OCI-LY7 (cell line): ENCODE measurements around the gene FBF1. TPM values are rescaled to one million over a fixed set of nuclear protein-coding genes. Genes with fewer than 3 reads are reported as not detected.
A peak's percentile ranks its signal among the peaks of the same experiment; 100 is the strongest.

Experiments used
- Bru-seq: library from RNA; stranded (reverse); fragments of 400-500 nt; gene quantifications from one replicate; lab custom pipeline; 2021; lab: Mats Ljungman, UMichigan
- BruChase-seq, 2 experiments: library from RNA; stranded (reverse); fragments of 400-500 nt; gene quantifications; one replicate each; lab custom pipeline; 2021; lab: Mats Ljungman, UMichigan
- BruUV-seq: library from RNA; stranded (reverse); fragments of 400-500 nt; replicated peaks from 2 replicates; lab custom pipeline; 2021; lab: Mats Ljungman, UMichigan
- CTCF ChIA-PET: fragments of 300-600 bp; sonication (Branson Sonifier 250); formaldehyde crosslinking; loops from one replicate; lab custom pipeline; 2022; ENCODE audit warnings: antibody characterized with exemption; ENCODE audit not compliant: unreplicated experiment; lab: Charles Lee
- POLR2A ChIA-PET: fragments of 300-600 bp; sonication (Branson Sonifier 250); formaldehyde crosslinking; loops from one replicate; lab custom pipeline; 2022; ENCODE audit warnings: antibody characterized with exemption; lab: Charles Lee
- DNase-seq: peaks from one replicate; pipeline ENCODE4 v3.0.0-alpha.2; 2015; ENCODE audit warnings: low spot score
- H2AFZ ChIP-seq: fragments of 200-600 bp; sonication (generic), shearing (Covaris generic); 2 replicates; pipeline ENCODE4 v1.6.1; 2014; ENCODE audit warnings: mild to moderate bottlenecking, antibody characterized with exemption, low read length, moderate library complexity
- H3K27ac ChIP-seq: fragments of 200-600 bp; sonication (generic); 2 replicates; pipeline ENCODE4 v1.5.1; 2014; ENCODE audit warnings: mixed run types, low read depth, mild to moderate bottlenecking, moderate library complexity, low read length, inconsistent platforms; ENCODE audit not compliant: poor library complexity, severe bottlenecking
- H3K36me3 ChIP-seq: fragments of 200-600 bp; sonication (generic); 2 replicates; pipeline ENCODE4 v1.6.1; 2014; ENCODE audit warnings: mild to moderate bottlenecking, antibody characterized with exemption, low read length, moderate library complexity, mixed read lengths; ENCODE audit not compliant: insufficient read depth
- H3K4me1 ChIP-seq: fragments of 200-600 bp; sonication (generic); 2 replicates; pipeline ENCODE4 v1.5.1; 2014; ENCODE audit warnings: mild to moderate bottlenecking, low read length; ENCODE audit not compliant: insufficient read depth, poor library complexity, severe bottlenecking
- H3K4me2 ChIP-seq: fragments of 200-600 bp; sonication (generic); 2 replicates; pipeline ENCODE4 v1.6.1; 2014; ENCODE audit warnings: mild to moderate bottlenecking, low read length
- H3K4me3 ChIP-seq: fragments of 200-600 bp; sonication (generic); 2 replicates; pipeline ENCODE4 v1.5.1; 2014; ENCODE audit warnings: mild to moderate bottlenecking, low read depth, low read length; ENCODE audit not compliant: poor library complexity, severe bottlenecking
- H3K79me2 ChIP-seq: fragments of 200-600 bp; sonication (generic); 2 replicates; pipeline ENCODE4 v1.6.1; 2016; ENCODE audit warnings: low read depth, mild to moderate bottlenecking, low read length, moderate library complexity, mixed read lengths; ENCODE audit not compliant: insufficient read depth
- H3K9me2 ChIP-seq: fragments of 200-600 bp; sonication (generic); 2 replicates; pipeline ENCODE4 v1.6.1; 2016; ENCODE audit warnings: mild to moderate bottlenecking, low read length, mixed read lengths; ENCODE audit not compliant: insufficient read depth
- H3K9me3 ChIP-seq: fragments of 200-600 bp; sonication (generic); 2 replicates; pipeline ENCODE4 v1.6.1; 2014; ENCODE audit warnings: mild to moderate bottlenecking, mixed run types, low read length, mixed read lengths
- H4K20me1 ChIP-seq: fragments of 200-600 bp; sonication (generic); 2 replicates; pipeline ENCODE4 v1.6.1; 2014; ENCODE audit warnings: mild to moderate bottlenecking, antibody characterized with exemption, low read length, moderate library complexity, mixed read lengths; ENCODE audit not compliant: insufficient read depth
- CTCF ChIP-seq: fragments of 200-600 bp; sonication (generic); conservative IDR thresholded peaks from 2 replicates; pipeline ENCODE4 v1.5.1; 2014; ENCODE audit warnings: mild to moderate bottlenecking, antibody characterized with exemption, low read length, moderate library complexity, mixed read lengths
- EZH2phosphoT487 ChIP-seq: fragments of 200-600 bp; sonication (generic); IDR thresholded peaks from 2 replicates; pipeline ENCODE4 v1.6.1; 2018; ENCODE audit warnings: low read depth, borderline replicate concordance, mild to moderate bottlenecking, mixed run types, antibody characterized with exemption, low read length, moderate library complexity, mixed read lengths
- intact Hi-C: fragments of 100-400 bp; cut with micrococcal nuclease; formaldehyde crosslinking; loops from one replicate; pipeline ENCODE4 v1.10.0; 2022; ENCODE audit not compliant: unreplicated experiment
- long read RNA-seq: library from polyadenylated mRNA; stranded (forward); transcript quantifications from one replicate; pipeline ENCODE4 v2.0.0, GENCODE V29; 2022
- total RNA-seq, 2 experiments: library from RNA; depleted of rRNA in 1 of 2; stranded (reverse); fragments of >200 nt in 1 of 2; shearing (Covaris generic) in 1 of 2; gene quantifications; 2 replicates each; pipeline ENCODE4 v1.2.3, GENCODE V29; 2014 to 2022

The FBF1 gene, protein sequence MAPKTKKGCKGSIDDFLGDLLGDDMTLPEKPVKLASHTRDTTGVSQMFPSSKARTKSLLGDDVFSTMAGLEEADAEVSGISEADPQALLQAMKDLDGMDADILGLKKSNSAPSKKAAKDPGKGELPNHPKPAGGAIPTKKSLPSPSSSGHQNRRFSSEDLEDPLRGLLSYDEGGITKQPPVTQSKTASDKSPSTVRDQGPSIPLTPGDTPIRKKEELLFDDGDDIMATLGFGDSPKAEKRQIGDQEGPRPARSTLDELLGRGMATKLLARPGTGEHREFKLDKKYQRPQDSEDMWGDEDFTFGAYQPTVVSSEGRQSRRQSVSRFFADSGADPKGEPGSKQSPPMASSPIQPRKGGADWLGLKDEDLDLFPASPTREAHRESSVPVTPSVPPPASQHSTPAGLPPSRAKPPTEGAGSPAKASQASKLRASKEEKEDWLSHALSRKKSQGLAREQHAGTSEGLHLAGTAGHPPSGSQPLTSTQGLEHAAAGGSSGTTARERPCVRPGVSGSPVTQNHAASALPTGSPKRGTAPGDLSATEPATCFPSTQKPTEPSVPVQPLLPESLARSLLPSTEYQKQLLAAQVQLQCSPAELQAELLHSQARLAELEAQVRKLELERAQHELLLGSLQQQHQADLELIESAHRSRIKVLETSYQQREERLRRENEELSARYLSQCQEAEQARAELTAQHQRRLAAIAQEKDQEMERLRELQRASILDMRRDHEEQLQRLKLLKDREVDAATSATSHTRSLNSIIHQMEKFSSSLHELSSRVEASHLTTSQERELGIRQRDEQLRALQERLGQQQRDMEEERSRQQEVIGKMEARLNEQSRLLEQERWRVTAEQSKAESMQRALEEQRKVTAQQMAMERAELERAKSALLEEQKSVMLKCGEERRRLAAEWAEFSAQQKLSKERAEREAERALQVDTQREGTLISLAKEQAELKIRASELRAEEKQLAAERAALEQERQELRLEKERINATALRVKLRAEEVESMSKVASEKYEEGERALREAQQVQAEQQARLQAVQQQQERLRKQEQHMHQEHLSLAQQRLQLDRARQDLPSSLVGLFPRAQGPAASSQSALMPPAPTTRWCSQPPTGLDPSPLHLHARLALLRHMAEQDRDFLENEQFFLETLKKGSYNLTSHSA
- total RNA-seq (2014; rRNA removed; shearing (Covaris generic)): 34.6 and 38.7 TPM in 2 replicates
- total RNA-seq (2022): 47.8 and 47.9 TPM in 2 replicates
- Bru-seq, nascent RNA: percentile 52 among the genes with signal in this experiment
- percentile 56 among the genes with signal in this experiment for BruChase-seq, experiment 1, labeled RNA remaining after a 6-hour chase
- BruChase-seq, experiment 2, labeled RNA remaining after a 2-hour chase: percentile 55 among the genes with signal in this experiment
- long read RNA-seq, partial matches to known transcripts: 7 of 26 reads
- long read RNA-seq, other reads (novel, unspliced or antisense): 17 of 26 reads

DNA sequence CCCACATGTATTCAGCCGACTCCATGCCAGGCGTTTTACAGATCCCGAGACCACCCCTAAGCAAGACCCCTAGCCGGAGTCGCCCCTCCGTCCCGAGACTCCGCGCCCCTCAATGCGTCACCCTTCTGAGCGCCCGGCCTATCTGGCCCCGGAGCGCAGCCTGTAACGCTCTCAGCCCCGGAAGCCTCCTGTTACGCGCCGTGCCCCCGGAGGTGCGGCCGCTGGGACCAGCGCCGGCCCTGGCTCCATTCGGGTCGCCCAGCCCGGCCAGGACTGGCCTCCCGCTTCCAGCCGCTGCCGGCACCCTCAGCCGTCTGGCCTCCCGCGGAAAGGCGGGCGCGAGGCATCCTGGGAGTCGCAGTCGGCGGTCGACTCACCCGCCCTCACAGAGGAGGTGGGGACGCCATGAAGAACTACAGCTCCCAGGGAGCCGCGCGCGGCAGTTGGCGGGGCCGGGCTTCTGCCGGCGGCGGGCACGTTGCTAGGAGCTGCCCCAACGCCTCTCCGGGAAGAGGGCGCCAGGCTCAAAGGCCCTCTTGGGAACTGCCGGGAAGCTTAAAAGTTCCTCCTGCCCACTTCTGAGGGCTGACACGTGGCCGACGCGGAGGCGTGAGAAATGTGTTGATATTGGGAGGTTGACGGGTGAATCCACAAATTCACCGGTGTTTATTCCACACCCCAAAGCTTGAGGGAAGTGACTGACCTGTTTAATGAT is at the start of gene FBF1:
Gene FBF1, minus strand, starts transcription at position 316 of the 715 bp plus-strand sequence. CDS start 2,893 bp downstream, outside the sequence.
- Histone ChIP-seq H3K9me3 (no peaks in the 10 kb centered on the region), H3K4me2 (peak within 1 kb of the TSS; percentile 91), H4K20me1 (no peaks in the 10 kb centered on the region), H3K4me3 (peak within 1 kb of the TSS; percentile 82), H3K4me1 (peaks cover 19% of the 10 kb centered on the region), H3K79me2 (no peaks in the 10 kb centered on the region), H3K36me3 (peaks cover 4% of the 10 kb centered on the region; the same call in 1 of the 2 replicates), H3K9me2 (no peaks in the 10 kb centered on the region), H2AFZ (peak within 1 kb of the TSS; percentile 96), H3K27ac (peak within 1 kb of the TSS; percentile 7)
- DNase-seq: peak; percentile 95
- BruUV-seq: no TSS peak
- intact Hi-C loops: loop anchor here (2.0 kb wide), 1 partner anchor 36 kb away; the partner anchor contains the start of gene MRPL38
- TF ChIP-seq EZH2phosphoT487 (no peak), CTCF (peak; percentile 40; the same call in 1 of the 2 replicates)
- ChIA-PET POLR2A (interaction anchor here (0.6 to 1.4 kb wide), 9 partner anchors 11 to 603 kb away, joined by 3 to 8 read pairs (median 4); partner anchors contain the start of gene MRPL38), CTCF (interaction anchor here (0.6 to 1.1 kb wide), 3 partner anchors 11 to 31 kb away, joined by 3 to 5 read pairs (median 3); no protein-coding TSS in a partner anchor)

DNA sequence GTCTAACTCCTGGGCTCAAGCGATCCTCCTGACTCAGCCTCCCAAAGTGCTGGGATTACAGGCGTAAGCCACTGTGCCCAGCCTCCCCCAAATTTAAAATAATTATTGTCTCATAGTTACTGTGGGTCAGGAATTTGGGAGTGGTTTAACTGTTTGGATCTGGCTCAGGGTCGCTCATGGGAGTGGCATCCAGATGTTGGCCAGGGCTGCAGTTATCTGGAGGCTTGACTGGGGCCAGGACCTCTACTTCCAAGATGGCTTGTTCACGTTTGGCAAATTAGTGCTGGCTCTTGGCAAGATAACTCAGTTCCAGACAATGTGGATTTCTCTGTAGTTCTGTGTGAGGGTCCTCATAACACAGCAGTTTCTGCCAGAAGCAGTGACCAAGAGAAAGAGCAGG is 46.2 kb upstream of the FBF1 start:
- CTCF ChIA-PET: no interaction called here
- H3K27ac ChIP-seq: no peak overlapping the region
- BruUV-seq: no TSS peak
- peaks cover 19% of the 10 kb centered on the region for H3K4me1 ChIP-seq
- no peak overlapping the region for H3K4me3 ChIP-seq
- H3K36me3 ChIP-seq: peaks cover 11% of the 10 kb centered on the region; the same call in 1 of the 2 replicates
- no peaks in the 10 kb centered on the region for H3K9me2 ChIP-seq
- H3K9me3 ChIP-seq: no peaks in the 10 kb centered on the region
- TF ChIP-seq CTCF (no peak), EZH2phosphoT487 (no peak)
- no peak overlapping the region for H2AFZ ChIP-seq
- DNase-seq: no peak
- H4K20me1 ChIP-seq: no peaks in the 10 kb centered on the region
- no peak overlapping the region for H3K4me2 ChIP-seq
- POLR2A ChIA-PET: interaction anchor here (0.6 to 0.7 kb wide), 2 partner anchors 15 to 81 kb away, joined by 3 to 4 read pairs; no protein-coding TSS in a partner anchor
- intact Hi-C loops: no loop called here
- H3K79me2 ChIP-seq: no peaks in the 10 kb centered on the region
